Osteocyte (in vitro differentiated cells): Measurements from ENCODE around the gene CHERP. TPM values are rescaled to one million over a fixed set of nuclear protein-coding genes. Genes with fewer than 3 reads are reported as not detected.
A peak's percentile ranks its signal among the peaks of the same experiment; 100 is the strongest.

Experiments used
- DNase-seq: peaks from one replicate; pipeline ENCODE4 v3.0.0; 2021; ENCODE audit warnings: mixed read lengths; ENCODE audit not compliant: unreplicated experiment; ENCODE audit errors: extremely low spot score
- H3K27ac Mint-ChIP-seq: one replicate; pipeline ENCODE4 v1.8.0; 2021; ENCODE audit warnings: mild to moderate bottlenecking, mixed read lengths; ENCODE audit not compliant: unreplicated experiment
- H3K27me3 Mint-ChIP-seq: one replicate; pipeline ENCODE4 v1.8.0; 2021; ENCODE audit warnings: mixed read lengths; ENCODE audit not compliant: unreplicated experiment
- H3K36me3 Mint-ChIP-seq: one replicate; pipeline ENCODE4 v1.8.0; 2021; ENCODE audit warnings: mixed read lengths; ENCODE audit not compliant: unreplicated experiment
- H3K4me1 Mint-ChIP-seq: one replicate; pipeline ENCODE4 v1.8.0; 2021; ENCODE audit warnings: mixed read lengths; ENCODE audit not compliant: unreplicated experiment
- H3K4me3 Mint-ChIP-seq: one replicate; pipeline ENCODE4 v1.8.0; 2021; ENCODE audit warnings: mild to moderate bottlenecking, moderate library complexity, mixed read lengths; ENCODE audit not compliant: unreplicated experiment
- H3K9me3 Mint-ChIP-seq: one replicate; pipeline ENCODE4 v1.8.0; 2021; ENCODE audit warnings: mixed read lengths; ENCODE audit not compliant: unreplicated experiment
- total RNA-seq: library from RNA; stranded (reverse); gene quantifications from 2 replicates; pipeline ENCODE4 v1.2.1, GENCODE V29; 2021
- TF ChIP-seq, protein P1 (sequence below): fragments of 200-600 bp; sonication (generic); IDR thresholded peaks from 2 replicates; pipeline ENCODE4 v1.5.0; 2021; ENCODE audit warnings: antibody characterized with exemption, mild to moderate bottlenecking, moderate library complexity

CHERP gene
- total RNA-seq, 1 donor from 2014 or later = 50.1 TPM

- Mint-ChIP-seq H3K36me3 (no peaks in the 10 kb centered on the region), H3K9me3 (no peaks in the 10 kb centered on the region), H3K27ac (peak overlapping the region; percentile 89), H3K4me3 (no peak overlapping the region), H3K4me1 (peaks cover 71% of the 10 kb centered on the region), H3K27me3 (no peaks in the 10 kb centered on the region)
- TF ChIP-seq, protein P1, sequence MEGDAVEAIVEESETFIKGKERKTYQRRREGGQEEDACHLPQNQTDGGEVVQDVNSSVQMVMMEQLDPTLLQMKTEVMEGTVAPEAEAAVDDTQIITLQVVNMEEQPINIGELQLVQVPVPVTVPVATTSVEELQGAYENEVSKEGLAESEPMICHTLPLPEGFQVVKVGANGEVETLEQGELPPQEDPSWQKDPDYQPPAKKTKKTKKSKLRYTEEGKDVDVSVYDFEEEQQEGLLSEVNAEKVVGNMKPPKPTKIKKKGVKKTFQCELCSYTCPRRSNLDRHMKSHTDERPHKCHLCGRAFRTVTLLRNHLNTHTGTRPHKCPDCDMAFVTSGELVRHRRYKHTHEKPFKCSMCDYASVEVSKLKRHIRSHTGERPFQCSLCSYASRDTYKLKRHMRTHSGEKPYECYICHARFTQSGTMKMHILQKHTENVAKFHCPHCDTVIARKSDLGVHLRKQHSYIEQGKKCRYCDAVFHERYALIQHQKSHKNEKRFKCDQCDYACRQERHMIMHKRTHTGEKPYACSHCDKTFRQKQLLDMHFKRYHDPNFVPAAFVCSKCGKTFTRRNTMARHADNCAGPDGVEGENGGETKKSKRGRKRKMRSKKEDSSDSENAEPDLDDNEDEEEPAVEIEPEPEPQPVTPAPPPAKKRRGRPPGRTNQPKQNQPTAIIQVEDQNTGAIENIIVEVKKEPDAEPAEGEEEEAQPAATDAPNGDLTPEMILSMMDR = no peak
- DNase-seq = no peak
These were observed 43.0 kb upstream of the CHERP start for GRCh38 chr19:16585094-16585801.

GRCh38 chr19:16584248-16585093 lies 42.2 kb upstream of the CHERP start:
- TF ChIP-seq, protein P1 = no peak
- peak overlapping the region; percentile 58 for H3K4me3 Mint-ChIP-seq
- H3K36me3 Mint-ChIP-seq = no peaks in the 10 kb centered on the region
- H3K4me1 Mint-ChIP-seq = peaks cover 66% of the 10 kb centered on the region
- no peak for DNase-seq
- no peaks in the 10 kb centered on the region for H3K9me3 Mint-ChIP-seq
- peak overlapping the region; percentile 89 for H3K27ac Mint-ChIP-seq
- H3K27me3 Mint-ChIP-seq = no peaks in the 10 kb centered on the region

DNA sequence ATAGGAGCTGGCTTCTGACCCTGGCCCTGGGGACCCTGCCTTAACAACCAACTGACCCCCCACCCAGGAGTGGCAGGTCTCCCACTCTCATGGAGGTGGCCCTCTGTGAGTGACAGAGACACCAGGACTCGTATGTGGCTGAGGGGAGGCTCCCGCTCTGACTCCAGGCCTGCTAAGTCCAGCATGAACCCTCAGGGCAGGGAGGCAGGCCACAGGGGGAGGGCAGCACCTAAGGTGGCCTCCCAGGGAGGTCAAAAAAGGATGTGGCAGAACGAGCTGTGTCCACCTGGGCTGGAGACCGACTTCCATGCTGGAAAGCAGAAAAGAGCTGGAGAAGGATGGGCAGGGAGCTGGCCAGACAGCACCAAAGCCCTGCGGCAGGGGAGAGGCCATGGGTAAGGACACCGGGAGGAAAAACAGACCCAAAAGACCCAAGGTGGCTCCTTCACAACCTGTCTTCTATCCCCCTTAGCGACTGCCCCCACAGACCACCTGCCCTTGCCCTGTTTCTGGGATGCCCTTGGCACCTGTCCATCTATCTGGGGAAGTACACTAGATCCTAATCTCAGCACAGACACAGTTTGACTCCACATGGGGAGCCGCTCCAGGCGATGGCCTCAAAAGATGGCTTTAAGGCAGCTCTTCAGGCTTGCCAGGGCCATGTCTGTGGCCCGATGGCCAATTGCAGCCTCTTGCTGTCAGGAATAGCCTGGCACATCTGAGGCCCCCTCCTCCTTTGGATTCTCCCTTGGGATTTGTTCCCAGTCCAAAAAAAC lies 40.4 kb upstream of the CHERP start:
- Mint-ChIP-seq H3K27me3 (no peaks in the 10 kb centered on the region), H3K4me1 (peaks cover 50% of the 10 kb centered on the region), H3K9me3 (no peaks in the 10 kb centered on the region), H3K27ac (peak overlapping the region; percentile 89), H3K36me3 (peaks cover 3% of the 10 kb centered on the region), H3K4me3 (no peak overlapping the region)
- DNase-seq = no peak
- TF ChIP-seq, protein P1 = no peak

GRCh38 chr19:16581971-16582343 lies 39.7 kb upstream of the CHERP start:
- Mint-ChIP-seq H3K27me3 (no peaks in the 10 kb centered on the region), H3K9me3 (no peaks in the 10 kb centered on the region), H3K27ac (peak overlapping the region; percentile 56), H3K4me3 (no peak overlapping the region), H3K36me3 (peaks cover 3% of the 10 kb centered on the region), H3K4me1 (peaks cover 43% of the 10 kb centered on the region)
- TF ChIP-seq, protein P1 = no peak
- no peak for DNase-seq
